ENCODE measurements around the gene SEMA5A.

GRCh38 chr5:9165546-9165945 is 380.3 kb downstream of the SEMA5A start:
- TF ChIP-seq POLR2AphosphoS5 (IDR thresholded peaks at IDR 0.05; ENCODE audit: low read depth, low read length) (no peak), POLR2A (IDR thresholded peaks at IDR 0.05; ENCODE audit: low read depth, low read length) (no peak)

All from GM12892 (cell line).